Smooth muscle cell (in vitro differentiated cells): ENCODE measurements around the gene FADS3. TPM values are rescaled to one million over a fixed set of nuclear protein-coding genes. Genes with fewer than 3 reads are reported as not detected.
A peak's percentile ranks its signal among the peaks of the same experiment; 100 is the strongest.

Source experiments
- DNase-seq: peaks from one replicate; lab custom pipeline; 2025; ENCODE audit not compliant: unreplicated experiment; lab: John Stamatoyannopoulos, UW
- H2AFZ ChIP-seq: fragments of 200-600 bp; sonication (generic); 2 replicates; pipeline ENCODE4 v1.6.0; 2016; ENCODE audit warnings: antibody characterized with exemption, low read depth, mild to moderate bottlenecking
- H3F3A ChIP-seq: fragments of 200-600 bp; sonication (generic); 2 replicates; pipeline ENCODE4 v1.6.0; 2017; ENCODE audit warnings: antibody characterized with exemption, low read depth
- H3K27ac ChIP-seq: fragments of 200-600 bp; sonication (generic); 2 replicates; pipeline ENCODE4 v1.5.1; 2016; ENCODE audit warnings: low read depth, mild to moderate bottlenecking
- H3K27me3 ChIP-seq: fragments of 200-600 bp; sonication (generic); 2 replicates; pipeline ENCODE4 v1.6.1; 2016; ENCODE audit warnings: low read depth, mild to moderate bottlenecking
- H3K36me3 ChIP-seq: fragments of 200-600 bp; sonication (generic); 2 replicates; pipeline ENCODE4 v1.5.1; 2016; ENCODE audit warnings: low read depth
- H3K4me1 ChIP-seq: fragments of 200-600 bp; sonication (generic); 2 replicates; pipeline ENCODE4 v1.5.1; 2016; ENCODE audit warnings: low read depth
- H3K4me2 ChIP-seq: fragments of 200-600 bp; sonication (generic); 2 replicates; pipeline ENCODE4 v1.6.0; 2016; ENCODE audit warnings: mild to moderate bottlenecking
- H3K4me3 ChIP-seq: fragments of 200-600 bp; sonication (generic); 2 replicates; pipeline ENCODE4 v1.5.1; 2016; ENCODE audit warnings: mild to moderate bottlenecking
- H3K79me2 ChIP-seq: fragments of 200-600 bp; sonication (generic); 2 replicates; pipeline ENCODE4 v1.6.0; 2016; ENCODE audit warnings: low read depth, mild to moderate bottlenecking
- H3K9ac ChIP-seq: fragments of 200-600 bp; sonication (generic); 2 replicates; pipeline ENCODE4 v1.6.0; 2016; ENCODE audit warnings: low read depth
- H3K9me3 ChIP-seq: fragments of 200-600 bp; sonication (generic); replicated peaks from 2 replicates; pipeline ENCODE4 v1.5.1; 2016; ENCODE audit warnings: low read depth
- H4K20me1 ChIP-seq: fragments of 200-600 bp; sonication (generic); 2 replicates; pipeline ENCODE4 v1.6.0; 2016; ENCODE audit warnings: low read depth
- CTCF ChIP-seq: fragments of 200-600 bp; sonication (generic); IDR thresholded peaks from 2 replicates; pipeline ENCODE4 v1.5.1; 2017; ENCODE audit warnings: borderline replicate concordance, mild to moderate bottlenecking, antibody characterized with exemption; ENCODE audit not compliant: insufficient read depth, poor library complexity, severe bottlenecking
- WGBS: methylation state at CpG from one replicate; pipeline ENCODE4 v1.1.7; 2016; ENCODE audit warnings: low lambda C conversion rate; 5-methylcytosine and 5-hydroxymethylcytosine counted together
- polyA plus RNA-seq: library from polyadenylated mRNA; unstranded; fragments of >200 nt; fragmentation: Nextera tagmentation; extraction: Ambion mirVana; gene quantifications from 2 replicates; pipeline ENCODE4 v1.2.1, GENCODE V29; 2016
- total RNA-seq: library from RNA; depleted of rRNA; stranded (reverse); fragments of >200 nt; gene quantifications from 2 replicates; pipeline ENCODE4 v1.2.3, GENCODE V29; 2014

FADS3 gene, protein sequence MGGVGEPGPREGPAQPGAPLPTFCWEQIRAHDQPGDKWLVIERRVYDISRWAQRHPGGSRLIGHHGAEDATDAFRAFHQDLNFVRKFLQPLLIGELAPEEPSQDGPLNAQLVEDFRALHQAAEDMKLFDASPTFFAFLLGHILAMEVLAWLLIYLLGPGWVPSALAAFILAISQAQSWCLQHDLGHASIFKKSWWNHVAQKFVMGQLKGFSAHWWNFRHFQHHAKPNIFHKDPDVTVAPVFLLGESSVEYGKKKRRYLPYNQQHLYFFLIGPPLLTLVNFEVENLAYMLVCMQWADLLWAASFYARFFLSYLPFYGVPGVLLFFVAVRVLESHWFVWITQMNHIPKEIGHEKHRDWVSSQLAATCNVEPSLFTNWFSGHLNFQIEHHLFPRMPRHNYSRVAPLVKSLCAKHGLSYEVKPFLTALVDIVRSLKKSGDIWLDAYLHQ
- total RNA-seq: 6.7 and 8.9 TPM in 2 replicates
- polyA plus RNA-seq: 13.8 and 28.9 TPM in 2 replicates

- no peak for TF ChIP-seq CTCF
- peaks cover 3% of the 10 kb centered on the region for H3K4me1 ChIP-seq
- H3K9me3 ChIP-seq: no peaks in the 10 kb centered on the region
- no peaks in the 10 kb centered on the region for H3K79me2 ChIP-seq
- DNase-seq: peak; percentile 45
- under 1% methylated on average over 48 of the region's 96 CpGs for WGBS
- no peak within 1 kb of the TSS for H2AFZ ChIP-seq
- peaks cover 5% of the 10 kb centered on the region for H4K20me1 ChIP-seq
- H3F3A ChIP-seq: no peaks in the 10 kb centered on the region
- H3K36me3 ChIP-seq: no peaks in the 10 kb centered on the region
- H3K9ac ChIP-seq: peak within 1 kb of the TSS; percentile 36
- no peak within 1 kb of the TSS for H3K27ac ChIP-seq
- H3K4me2 ChIP-seq: peak within 1 kb of the TSS; percentile 98
- H3K27me3 ChIP-seq: no peaks in the 10 kb centered on the region
- H3K4me3 ChIP-seq: peak within 1 kb of the TSS; percentile 59
These were observed at the start of gene FADS3 for GRCh38 chr11:61891331-61892084. FADS3 (minus strand) TSS chr11:61891545; CDS start chr11:61891381, 164 bp downstream.

DNA sequence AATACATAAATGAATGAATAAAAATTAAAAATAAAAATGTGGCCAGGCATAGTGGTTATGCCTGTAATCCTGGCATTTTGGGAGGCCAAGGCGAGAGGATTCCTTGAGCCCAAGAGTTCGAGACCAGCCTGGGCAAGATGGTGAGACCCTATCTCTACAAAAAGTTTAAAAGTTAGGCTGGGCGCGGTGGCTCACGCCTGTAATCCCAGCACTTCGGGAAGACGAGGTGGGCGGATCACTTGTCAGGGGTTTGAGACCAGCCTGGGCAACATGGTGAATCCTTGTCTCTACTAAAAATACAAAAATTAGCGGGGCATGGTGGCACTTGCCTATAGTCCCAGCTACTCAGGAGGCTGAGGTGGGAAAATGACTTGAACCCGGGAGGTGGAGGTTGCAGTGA lies 49.1 kb upstream of the FADS3 start:
- no peak overlapping the region for H3K9ac ChIP-seq
- H4K20me1 ChIP-seq: no peaks in the 10 kb centered on the region
- WGBS: 81% methylated on average over 10 of the region's 10 CpGs
- peaks cover 4% of the 10 kb centered on the region for H3K27me3 ChIP-seq
- H3K9me3 ChIP-seq: no peaks in the 10 kb centered on the region
- H3K27ac ChIP-seq: no peak overlapping the region
- H3F3A ChIP-seq: no peaks in the 10 kb centered on the region
- no peak overlapping the region for H2AFZ ChIP-seq
- TF ChIP-seq CTCF: no peak
- H3K36me3 ChIP-seq: no peaks in the 10 kb centered on the region
- no peaks in the 10 kb centered on the region for H3K4me1 ChIP-seq
- H3K4me3 ChIP-seq: no peak overlapping the region
- no peak for DNase-seq
- H3K4me2 ChIP-seq: no peak overlapping the region
- no peaks in the 10 kb centered on the region for H3K79me2 ChIP-seq

DNA sequence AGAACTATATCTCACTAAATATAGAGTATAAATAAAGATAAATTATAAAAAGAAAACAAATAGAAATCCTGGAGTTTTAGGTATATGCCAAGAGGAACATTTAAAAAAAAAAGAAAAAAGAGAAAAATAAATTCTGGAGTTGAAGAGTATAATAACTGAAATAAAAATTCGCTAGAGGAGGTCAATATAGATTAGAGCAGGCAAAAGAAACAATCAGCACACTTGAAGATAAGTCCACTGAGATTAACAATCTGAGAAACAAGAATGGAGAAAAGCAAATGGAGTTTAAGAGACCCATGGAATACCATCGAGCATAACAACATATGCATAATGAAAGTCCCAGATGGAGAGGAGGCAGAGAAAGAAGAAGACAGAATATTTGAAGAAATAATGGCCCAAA lies 44.5 kb upstream of the FADS3 start:
- WGBS: 74% methylated on average over 2 of the region's 2 CpGs
- TF ChIP-seq CTCF: no peak

More for the DNA sequence above, 44.5 kb upstream of the FADS3 start:
- H3K4me1 ChIP-seq: no peaks in the 10 kb centered on the region
- no peaks in the 10 kb centered on the region for H3K9me3 ChIP-seq
- H3F3A ChIP-seq: no peaks in the 10 kb centered on the region
- no peak overlapping the region for H2AFZ ChIP-seq
- no peak overlapping the region for H3K9ac ChIP-seq
- no peak overlapping the region for H3K4me2 ChIP-seq
- no peaks in the 10 kb centered on the region for H3K27me3 ChIP-seq
- no peak for DNase-seq
- no peaks in the 10 kb centered on the region for H3K36me3 ChIP-seq
- H3K79me2 ChIP-seq: no peaks in the 10 kb centered on the region
- no peak overlapping the region for H3K4me3 ChIP-seq
- H3K27ac ChIP-seq: no peak overlapping the region
- no peaks in the 10 kb centered on the region for H4K20me1 ChIP-seq
